HG02678 (cell line): ENCODE data around the gene CCL20.
A peak's percentile ranks its signal among the peaks of the same experiment; 100 is the strongest.
"Not testable (repeated sequence)": the region's sequence is repeated elsewhere in the genome, so short reads cannot be mapped to it uniquely, and the experiment has no call there.

ENCODE experiments used
- ATAC-seq: cut with Tn5 transposase; IDR thresholded peaks from one replicate; pipeline ENCODE4 v1.9.1; 2021; ENCODE audit warnings: mild to moderate bottlenecking, moderate library complexity; ENCODE audit not compliant: unreplicated experiment

Gene CCL20

GRCh38 chr2:227813562-227814353 is at the start of gene CCL20:
Gene CCL20, plus strand, starts transcription at chr2:227813842. Its CDS starts 70 bp downstream, at chr2:227813912.
- no peak for ATAC-seq

- peak; percentile 10 for ATAC-seq
These were observed 47.8 kb upstream of the CCL20 start for GRCh38 chr2:227765788-227766372.

- peak; percentile 100 for ATAC-seq
These were observed 47.2 kb upstream of the CCL20 start for GRCh38 chr2:227766373-227766883.

GRCh38 chr2:227767830-227768229 is 45.8 kb upstream of the CCL20 start:
- ATAC-seq: no peak

GRCh38 chr2:227772197-227772661 is 41.4 kb upstream of the CCL20 start:
- ATAC-seq: no peak

GRCh38 chr2:227772932-227773331 is 40.7 kb upstream of the CCL20 start:
- no peak for ATAC-seq

- no peak for ATAC-seq
These were observed 39.5 kb upstream of the CCL20 start for GRCh38 chr2:227774011-227774624.

- no peak for ATAC-seq
These were observed 38.5 kb upstream of the CCL20 start for GRCh38 chr2:227774895-227775842.

GRCh38 chr2:227780981-227781615 is 32.5 kb upstream of the CCL20 start:
- no peak for ATAC-seq

GRCh38 chr2:227781841-227782240 is 31.8 kb upstream of the CCL20 start:
- no peak for ATAC-seq

- ATAC-seq: peak; percentile 42
These were observed 30.8 kb upstream of the CCL20 start for GRCh38 chr2:227782804-227783203.

- ATAC-seq: peak; percentile 95
These were observed 30.1 kb upstream of the CCL20 start for GRCh38 chr2:227783404-227784138.

- no peak for ATAC-seq
These were observed 28.3 kb upstream of the CCL20 start for GRCh38 chr2:227785293-227785692.

GRCh38 chr2:227788561-227789018 is 25.1 kb upstream of the CCL20 start:
- ATAC-seq: no peak

GRCh38 chr2:227789803-227790202 is 23.8 kb upstream of the CCL20 start:
- peak; percentile 79 for ATAC-seq

- ATAC-seq: no peak
These were observed 20.4 kb upstream of the CCL20 start for GRCh38 chr2:227793148-227793712.

- ATAC-seq: no peak
These were observed 17.5 kb upstream of the CCL20 start for GRCh38 chr2:227796045-227796711.

GRCh38 chr2:227796768-227797167 is 16.9 kb upstream of the CCL20 start:
- ATAC-seq: not testable (repeated sequence)
